SK-N-SH (cell line): ENCODE measurements around the gene DHX16. TPM values are rescaled to one million over a fixed set of nuclear protein-coding genes. Genes with fewer than 3 reads are reported as not detected.

Experiments
- CTCF ChIA-PET: fragments of 300-600, 350-600 bp; formaldehyde crosslinking; extraction: SDS; loops from one replicate; lab custom pipeline; 2021; lab: Yijun Ruan, JAX
- POLR2A ChIA-PET: fragments of 350-600 bp; sonication (Branson Sonifier 250); formaldehyde crosslinking; extraction: SDS; loops from one replicate; lab custom pipeline; 2020; ENCODE audit warnings: antibody characterized with exemption, inconsistent platforms; lab: Yijun Ruan, JAX
- DNase-seq: peaks from one replicate; pipeline ENCODE4 v3.0.0; 2012
- H2AFZ ChIP-seq: fragments of 200-600 bp; sonication (generic); 2 replicates; pipeline ENCODE4 v1.8.1; 2016; ENCODE audit warnings: antibody characterized with exemption, mild to moderate bottlenecking, low read depth
- H3F3A ChIP-seq: fragments of 200-600 bp; sonication (generic); replicated peaks from 2 replicates; pipeline ENCODE3; 2016; ENCODE audit warnings: antibody characterized with exemption, mild to moderate bottlenecking; ENCODE audit not compliant: insufficient read depth
- H3K27ac ChIP-seq, 2 experiments: fragments of 200-500 bp in 1 of 2; fragments of 200-600 bp in 1 of 2; sonication (Bioruptor generic) in 1 of 2; sonication (generic), shearing (Covaris generic) in 1 of 2; 2 replicates each; pipeline versions ENCODE4 v1.5.1 to v1.6.1; 2014 to 2016; ENCODE audit warnings: low read depth in 2 of 2, inconsistent platforms in 1 of 2, low read length in 1 of 2, mild to moderate bottlenecking in 1 of 2, mixed read lengths in 1 of 2
- H3K27me3 ChIP-seq: fragments of 200-600 bp; sonication (generic), shearing (Covaris generic); 2 replicates; pipeline ENCODE4 v1.6.1; 2016; ENCODE audit warnings: mixed run types; ENCODE audit not compliant: insufficient read depth
- H3K36me3 ChIP-seq, 2 experiments: fragments of 200-500 bp in 1 of 2; fragments of 200-600 bp in 1 of 2; sonication (Bioruptor generic) in 1 of 2; sonication (generic) in 1 of 2; replicated peaks in 1 of 2; 2 replicates each; pipeline versions ENCODE3 to v1.5.1; 2014 to 2016; ENCODE audit warnings: low read length in 1 of 2, mild to moderate bottlenecking in 1 of 2; ENCODE audit not compliant: insufficient read depth in 2 of 2, control insufficient read depth in 1 of 2
- H3K4me1 ChIP-seq, 2 experiments: fragments of 200-500 bp in 1 of 2; fragments of 200-600 bp in 1 of 2; sonication (Bioruptor generic) in 1 of 2; sonication (generic), shearing (Covaris generic) in 1 of 2; 2 replicates each; pipeline versions ENCODE4 v1.5.1 to v1.6.1; 2014 to 2016; ENCODE audit warnings: low read depth in 1 of 2, low read length in 1 of 2, mixed run types in 1 of 2; ENCODE audit not compliant: insufficient read depth in 2 of 2, control insufficient read depth in 1 of 2
- H3K4me2 ChIP-seq: fragments of 200-600 bp; sonication (generic), shearing (Covaris generic); 2 replicates; pipeline ENCODE4 v1.6.1; 2017; ENCODE audit warnings: mixed run types
- H3K4me3 ChIP-seq, 2 experiments: fragments of 200-500 bp in 1 of 2; fragments of 200-600 bp in 1 of 2; sonication (Bioruptor generic) in 1 of 2; sonication (generic), shearing (Covaris generic) in 1 of 2; 2 replicates each; pipeline versions ENCODE4 v1.5.1 to v1.8.1; 2014 to 2016; ENCODE audit warnings: low read depth in 2 of 2, inconsistent platforms in 1 of 2, low read length in 1 of 2, mild to moderate bottlenecking in 1 of 2, mixed read lengths in 1 of 2, moderate library complexity in 1 of 2
- H3K79me2 ChIP-seq: fragments of 200-600 bp; sonication (generic); 2 replicates; pipeline ENCODE4 v1.8.1; 2017; ENCODE audit warnings: mild to moderate bottlenecking; ENCODE audit not compliant: insufficient read depth
- H3K9ac ChIP-seq: fragments of 200-600 bp; sonication (generic); 2 replicates; pipeline ENCODE4 v1.6.1; 2017; ENCODE audit warnings: mixed run types
- H3K9me2 ChIP-seq: fragments of 200-600 bp; sonication (generic); 2 replicates; pipeline ENCODE4 v1.6.1; 2017; ENCODE audit warnings: mixed run types
- H3K9me3 ChIP-seq: fragments of 200-600 bp; sonication (generic); 2 replicates; pipeline ENCODE4 v1.6.1; 2017; ENCODE audit warnings: mixed run types, mild to moderate bottlenecking, moderate library complexity
- H4K20me1 ChIP-seq: fragments of 200-600 bp; sonication (generic); 2 replicates; pipeline ENCODE4 v1.6.1; 2017; ENCODE audit warnings: mild to moderate bottlenecking, mixed run types; ENCODE audit not compliant: insufficient read depth
- ELF1 ChIP-seq: IDR thresholded peaks from 2 replicates; pipeline ENCODE4 v1.4.0; 2012
- EZH2phosphoT487 ChIP-seq: fragments of 200-600 bp; sonication (generic); IDR thresholded peaks from 2 replicates; pipeline ENCODE4 v1.6.1; 2017; ENCODE audit warnings: low read depth, mixed run types, mild to moderate bottlenecking, antibody characterized with exemption, moderate library complexity, borderline replicate concordance
- FOXM1 ChIP-seq: IDR thresholded peaks from 2 replicates; pipeline ENCODE4 v1.4.0; 2012; ENCODE audit warnings: low read depth, mild to moderate bottlenecking
- GABPA ChIP-seq: IDR thresholded peaks from 2 replicates; pipeline ENCODE4 v1.4.0; 2012; ENCODE audit warnings: low read depth, mild to moderate bottlenecking
- MXI1 ChIP-seq: IDR thresholded peaks from 2 replicates; pipeline ENCODE4 v1.6.1; 2012; ENCODE audit warnings: mild to moderate bottlenecking, low read depth, low read length, improper control_type of control experiment
- NFIC ChIP-seq: IDR thresholded peaks from 2 replicates; pipeline ENCODE4 v1.4.0; 2012; ENCODE audit warnings: borderline replicate concordance
- RCOR1 ChIP-seq: fragments of 150-350 bp; IDR thresholded peaks from 2 replicates; pipeline ENCODE4 v1.6.1; 2017; ENCODE audit warnings: antibody characterized with exemption, low read length
- TCF12 ChIP-seq: IDR thresholded peaks from 2 replicates; pipeline ENCODE4 v1.4.0; 2012
- ZBTB33 ChIP-seq: IDR thresholded peaks from 2 replicates; pipeline ENCODE4 v1.4.0; 2012; ENCODE audit warnings: low read depth, borderline replicate concordance
- WGBS: methylation state at CpG from one replicate; pipeline ENCODE4 v1.1.6; 2017; ENCODE audit warnings: low lambda C conversion rate; 5-methylcytosine and 5-hydroxymethylcytosine counted together
- polyA plus RNA-seq, 3 experiments: library from polyadenylated mRNA; depleted of rRNA; stranded (reverse); fragments of >200 nt; gene quantifications; 2 replicates each; pipeline ENCODE4 v1.2.3, GENCODE V29; 2012
- TF ChIP-seq, protein P1 (sequence below): IDR thresholded peaks from 2 replicates; pipeline ENCODE4 v1.6.1; 2012; ENCODE audit warnings: mild to moderate bottlenecking, low read depth, low read length, moderate library complexity
- TF ChIP-seq, protein P2 (sequence below): IDR thresholded peaks from 2 replicates; pipeline ENCODE4 v1.4.0; 2012; ENCODE audit warnings: low read depth, borderline replicate concordance
- TF ChIP-seq, protein P3 (sequence below): fragments of 150-350 bp; IDR thresholded peaks from 2 replicates; pipeline ENCODE4 v1.6.1; 2016; ENCODE audit warnings: mild to moderate bottlenecking, low read depth, low read length

The DHX16 gene
- polyA plus RNA-seq, 1 of the 3 experiments (the other 2 are of a cell fraction), result 59.8 TPM

DNA sequence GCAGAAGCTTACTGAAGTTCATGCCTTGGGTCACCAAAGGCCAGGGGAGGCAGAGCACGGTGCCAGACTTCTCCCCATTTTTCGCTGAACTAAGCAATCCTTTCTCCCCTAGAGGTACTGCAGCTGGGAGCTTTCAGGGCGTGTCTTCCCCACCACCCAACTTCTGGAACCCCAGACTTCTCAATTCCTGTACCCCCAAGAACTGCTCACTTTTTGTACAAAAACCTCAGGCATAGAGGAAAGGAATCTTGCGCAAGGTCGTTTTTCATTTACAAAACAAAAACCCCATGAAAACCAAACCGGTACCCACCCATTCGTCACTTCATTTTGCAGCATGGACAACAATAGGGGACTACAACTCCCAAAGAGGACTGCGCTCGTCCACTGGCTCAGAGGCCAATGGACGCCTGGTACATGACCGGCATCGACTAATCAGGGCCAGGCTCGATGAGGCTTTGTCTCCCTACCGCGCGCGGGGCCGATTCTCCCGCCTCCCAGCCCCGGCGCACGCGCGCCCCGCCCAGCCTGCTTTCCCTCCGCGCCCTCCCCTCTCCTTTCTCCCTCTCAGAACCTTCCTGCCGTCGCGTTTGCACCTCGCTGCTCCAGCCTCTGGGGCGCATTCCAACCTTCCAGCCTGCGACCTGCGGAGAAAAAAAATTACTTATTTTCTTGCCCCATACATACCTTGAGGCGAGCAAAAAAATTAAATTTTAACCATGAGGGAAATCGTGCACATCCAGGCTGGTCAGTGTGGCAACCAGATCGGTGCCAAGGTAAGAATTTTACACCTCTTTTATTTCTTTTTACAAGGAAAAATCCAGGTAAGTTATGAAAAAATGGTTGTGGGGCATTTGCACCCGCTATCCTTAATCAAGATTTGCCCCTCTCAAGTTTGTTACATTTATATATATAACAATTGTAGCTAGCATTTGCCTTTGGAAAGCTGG is 47.3 kb upstream of the DHX16 start, which contains the start of gene TUBB (continued):
- TF ChIP-seq, protein P1, sequence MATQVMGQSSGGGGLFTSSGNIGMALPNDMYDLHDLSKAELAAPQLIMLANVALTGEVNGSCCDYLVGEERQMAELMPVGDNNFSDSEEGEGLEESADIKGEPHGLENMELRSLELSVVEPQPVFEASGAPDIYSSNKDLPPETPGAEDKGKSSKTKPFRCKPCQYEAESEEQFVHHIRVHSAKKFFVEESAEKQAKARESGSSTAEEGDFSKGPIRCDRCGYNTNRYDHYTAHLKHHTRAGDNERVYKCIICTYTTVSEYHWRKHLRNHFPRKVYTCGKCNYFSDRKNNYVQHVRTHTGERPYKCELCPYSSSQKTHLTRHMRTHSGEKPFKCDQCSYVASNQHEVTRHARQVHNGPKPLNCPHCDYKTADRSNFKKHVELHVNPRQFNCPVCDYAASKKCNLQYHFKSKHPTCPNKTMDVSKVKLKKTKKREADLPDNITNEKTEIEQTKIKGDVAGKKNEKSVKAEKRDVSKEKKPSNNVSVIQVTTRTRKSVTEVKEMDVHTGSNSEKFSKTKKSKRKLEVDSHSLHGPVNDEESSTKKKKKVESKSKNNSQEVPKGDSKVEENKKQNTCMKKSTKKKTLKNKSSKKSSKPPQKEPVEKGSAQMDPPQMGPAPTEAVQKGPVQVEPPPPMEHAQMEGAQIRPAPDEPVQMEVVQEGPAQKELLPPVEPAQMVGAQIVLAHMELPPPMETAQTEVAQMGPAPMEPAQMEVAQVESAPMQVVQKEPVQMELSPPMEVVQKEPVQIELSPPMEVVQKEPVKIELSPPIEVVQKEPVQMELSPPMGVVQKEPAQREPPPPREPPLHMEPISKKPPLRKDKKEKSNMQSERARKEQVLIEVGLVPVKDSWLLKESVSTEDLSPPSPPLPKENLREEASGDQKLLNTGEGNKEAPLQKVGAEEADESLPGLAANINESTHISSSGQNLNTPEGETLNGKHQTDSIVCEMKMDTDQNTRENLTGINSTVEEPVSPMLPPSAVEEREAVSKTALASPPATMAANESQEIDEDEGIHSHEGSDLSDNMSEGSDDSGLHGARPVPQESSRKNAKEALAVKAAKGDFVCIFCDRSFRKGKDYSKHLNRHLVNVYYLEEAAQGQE, result peak; percentile 82; the same call in 1 of the 2 replicates
- TF ChIP-seq FOXM1, result no peak
- TF ChIP-seq, protein P2, sequence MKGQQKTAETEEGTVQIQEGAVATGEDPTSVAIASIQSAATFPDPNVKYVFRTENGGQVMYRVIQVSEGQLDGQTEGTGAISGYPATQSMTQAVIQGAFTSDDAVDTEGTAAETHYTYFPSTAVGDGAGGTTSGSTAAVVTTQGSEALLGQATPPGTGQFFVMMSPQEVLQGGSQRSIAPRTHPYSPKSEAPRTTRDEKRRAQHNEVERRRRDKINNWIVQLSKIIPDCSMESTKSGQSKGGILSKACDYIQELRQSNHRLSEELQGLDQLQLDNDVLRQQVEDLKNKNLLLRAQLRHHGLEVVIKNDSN, result peak; percentile 78; the same call in 1 of the 2 replicates
- TF ChIP-seq, protein P3, sequence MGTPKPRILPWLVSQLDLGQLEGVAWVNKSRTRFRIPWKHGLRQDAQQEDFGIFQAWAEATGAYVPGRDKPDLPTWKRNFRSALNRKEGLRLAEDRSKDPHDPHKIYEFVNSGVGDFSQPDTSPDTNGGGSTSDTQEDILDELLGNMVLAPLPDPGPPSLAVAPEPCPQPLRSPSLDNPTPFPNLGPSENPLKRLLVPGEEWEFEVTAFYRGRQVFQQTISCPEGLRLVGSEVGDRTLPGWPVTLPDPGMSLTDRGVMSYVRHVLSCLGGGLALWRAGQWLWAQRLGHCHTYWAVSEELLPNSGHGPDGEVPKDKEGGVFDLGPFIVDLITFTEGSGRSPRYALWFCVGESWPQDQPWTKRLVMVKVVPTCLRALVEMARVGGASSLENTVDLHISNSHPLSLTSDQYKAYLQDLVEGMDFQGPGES, result peak; percentile 32; the same call in 1 of the 2 replicates
- peak; percentile 81 for TF ChIP-seq MXI1

DNA sequence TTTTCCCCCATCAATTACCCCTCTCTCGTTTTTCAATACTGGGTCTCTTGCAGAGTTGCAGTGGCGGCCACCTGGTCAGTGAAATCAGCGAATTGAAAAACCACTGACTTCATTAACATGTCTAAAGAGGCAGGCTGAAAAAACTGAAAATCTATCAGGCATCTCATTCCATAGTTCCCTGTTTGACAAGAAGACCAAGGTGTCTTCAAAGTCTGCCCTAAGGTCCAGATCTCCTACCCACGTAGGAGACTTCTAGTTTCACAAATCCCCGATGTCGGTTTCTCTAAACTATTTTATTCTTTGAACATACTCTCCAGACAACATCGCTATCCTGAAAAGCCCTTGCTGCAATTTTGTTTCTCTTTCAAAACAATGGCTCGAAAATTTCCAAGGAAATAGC is 46.5 kb upstream of the DHX16 start:
- TF ChIP-seq NFIC, result no peak
- TF ChIP-seq EZH2phosphoT487, result no peak
- no peak for TF ChIP-seq ZBTB33
- TF ChIP-seq TCF12, result no peak
- TF ChIP-seq ELF1, result no peak
- no peak for TF ChIP-seq RCOR1
- no peak for TF ChIP-seq GABPA
- Histone ChIP-seq H3K79me2 (peaks cover 81% of the 10 kb centered on the region), H3K9ac (peak overlapping the region; percentile 100), H2AFZ (peak overlapping the region; percentile 12; the same call in 1 of the 2 replicates), H3K9me3 (no peaks in the 10 kb centered on the region; the same call in 1 of the 2 replicates), H3K4me2 (peak overlapping the region; percentile 80), H3K4me3 (peak overlapping the region; percentile 89 to 93), H3K27me3 (no peaks in the 10 kb centered on the region), H3K27ac (peak overlapping the region; percentile 81 to 93), H3K4me1 (peaks cover 35% of the 10 kb centered on the region in 2 experiments), H3F3A (peaks cover 49% of the 10 kb centered on the region), H3K9me2 (no peaks in the 10 kb centered on the region), H4K20me1 (peaks cover 30% of the 10 kb centered on the region), H3K36me3 (peaks cover 15 to 25% of the 10 kb centered on the region in 2 experiments)
- no peak for DNase-seq
- WGBS, result 34% methylated on average over 8 of the region's 8 CpGs
- ChIA-PET CTCF (interaction anchor here (0.6 to 42.4 kb wide), 4 partner anchors 12 to 140 kb away, joined by 3 to 838 read pairs (median 4); partner anchors contain the start of genes DHX16, NRM and PPP1R18), POLR2A (interaction anchor here (1.2 kb wide), 1 partner anchor 32 kb away, joined by 4 read pairs; no protein-coding TSS in a partner anchor)
